Liver (tissue), 9 donors: ENCODE results near the gene LDAH. TPM values are rescaled to one million over a fixed set of nuclear protein-coding genes. Genes with fewer than 3 reads are reported as not detected.

ENCODE experiments used
- DNase-seq: peaks from one replicate; pipeline ENCODE4 v3.0.0-alpha.2; 2017; ENCODE audit warnings: low spot score
- H3K27ac ChIP-seq, 2 donors: one replicate each; pipeline ENCODE4 v1.7.0; 2013; ENCODE audit warnings: inconsistent platforms in 2 of 2, low read length in 2 of 2, control low read depth in 1 of 2, low read depth in 1 of 2, mild to moderate bottlenecking in 1 of 2
- H3K27me3 ChIP-seq, 4 donors: one replicate each; pipeline versions ENCODE4 v1.6.1 to v1.7.0; 2013; ENCODE audit warnings: low read length in 3 of 4, inconsistent platforms in 1 of 4, mild to moderate bottlenecking in 1 of 4, moderate library complexity in 1 of 4; ENCODE audit not compliant: control insufficient read depth in 4 of 4, insufficient read depth in 4 of 4
- H3K36me3 ChIP-seq, 4 donors: one replicate each; pipeline versions ENCODE4 v1.6.1 to v1.7.0; 2013; ENCODE audit warnings: low read length in 3 of 4, mild to moderate bottlenecking in 3 of 4, low read depth in 1 of 4, moderate library complexity in 1 of 4; ENCODE audit not compliant: control insufficient read depth in 4 of 4, insufficient read depth in 3 of 4
- H3K4me1 ChIP-seq, 4 donors: one replicate each; pipeline versions ENCODE4 v1.6.1 to v1.7.0; 2013; ENCODE audit warnings: low read length in 3 of 4, mild to moderate bottlenecking in 3 of 4, moderate library complexity in 1 of 4; ENCODE audit not compliant: control insufficient read depth in 4 of 4, insufficient read depth in 4 of 4
- H3K4me3 ChIP-seq, 3 donors: one replicate each; pipeline versions ENCODE4 v1.6.1 to v1.7.0; 2013; ENCODE audit warnings: low read length in 3 of 3, control low read depth in 1 of 3, low read depth in 1 of 3, mild to moderate bottlenecking in 1 of 3
- H3K9ac ChIP-seq, 2 donors: one replicate each; pipeline ENCODE4 v1.7.0; 2013; ENCODE audit warnings: low read length in 2 of 2, mild to moderate bottlenecking in 2 of 2, moderate library complexity in 2 of 2, control low read depth in 1 of 2, low read depth in 1 of 2
- H3K9me3 ChIP-seq, 4 donors: one replicate each; pipeline versions ENCODE4 v1.6.1 to v1.7.0; 2013; ENCODE audit warnings: low read length in 3 of 4; ENCODE audit not compliant: control insufficient read depth in 4 of 4
- EGR1 ChIP-seq, 2 donors: IDR thresholded peaks; 2 replicates each; pipeline ENCODE4 v1.6.1; 2016 to 2018; ENCODE audit warnings: antibody characterized with exemption in 2 of 2, low read depth in 2 of 2
- FOXA1 ChIP-seq: IDR thresholded peaks from 2 replicates; pipeline ENCODE4 v1.6.1; 2016; ENCODE audit warnings: antibody characterized with exemption
- FOXA2 ChIP-seq: IDR thresholded peaks from 2 replicates; pipeline ENCODE4 v1.6.1; 2016; ENCODE audit warnings: antibody characterized with exemption
- GABPA ChIP-seq, 2 donors: IDR thresholded peaks in 1 of 2; conservative IDR thresholded peaks in 1 of 2; 2 replicates each; pipeline ENCODE4 v1.6.1; 2016; ENCODE audit warnings: antibody characterized with exemption in 2 of 2, mild to moderate bottlenecking in 1 of 2, moderate library complexity in 1 of 2
- HNF4A ChIP-seq, 2 donors: conservative IDR thresholded peaks; 2 replicates each; pipeline ENCODE4 v1.6.1; 2016; ENCODE audit warnings: antibody characterized with exemption in 2 of 2, mild to moderate bottlenecking in 2 of 2
- HNF4G ChIP-seq: IDR thresholded peaks from 2 replicates; pipeline ENCODE4 v1.6.1; 2016; ENCODE audit warnings: antibody characterized with exemption
- JUND ChIP-seq, 2 donors: IDR thresholded peaks; 2 replicates each; pipeline ENCODE4 v1.6.1; 2016; ENCODE audit warnings: antibody characterized with exemption in 2 of 2
- MAX ChIP-seq: IDR thresholded peaks from 2 replicates; pipeline ENCODE4 v1.6.1; 2016; ENCODE audit warnings: antibody characterized with exemption
- NR2F2 ChIP-seq: IDR thresholded peaks from 2 replicates; pipeline ENCODE4 v1.6.1; 2016; ENCODE audit warnings: antibody characterized with exemption
- RAD21 ChIP-seq, 2 donors: IDR thresholded peaks; 2 replicates each; pipeline ENCODE4 v1.6.1; 2016; ENCODE audit warnings: antibody characterized with exemption in 2 of 2, mild to moderate bottlenecking in 2 of 2
- REST ChIP-seq: IDR thresholded peaks from 2 replicates; pipeline ENCODE4 v1.6.1; 2016; ENCODE audit warnings: antibody characterized with exemption, mild to moderate bottlenecking
- RXRA ChIP-seq, 2 donors: IDR thresholded peaks; 2 replicates each; pipeline ENCODE4 v1.6.1; 2017 to 2018; ENCODE audit warnings: antibody characterized with exemption in 2 of 2, mild to moderate bottlenecking in 1 of 2
- SP1 ChIP-seq: IDR thresholded peaks from 2 replicates; pipeline ENCODE4 v1.6.1; 2018; ENCODE audit warnings: antibody characterized with exemption, mild to moderate bottlenecking
- TAF1 ChIP-seq: conservative IDR thresholded peaks from 2 replicates; pipeline ENCODE4 v1.6.1; 2016; ENCODE audit warnings: antibody characterized with exemption, mild to moderate bottlenecking
- YY1 ChIP-seq: IDR thresholded peaks from 2 replicates; pipeline ENCODE4 v1.6.1; 2016; ENCODE audit warnings: antibody characterized with exemption, mild to moderate bottlenecking
- ZBTB33 ChIP-seq: IDR thresholded peaks from 2 replicates; pipeline ENCODE4 v1.6.1; 2016; ENCODE audit warnings: antibody characterized with exemption
- WGBS: extraction: QIAGEN DNeasy Blood & Tissue Kit; methylation state at CpG from one replicate; pipeline ENCODE4 v1.1.7; 2013; 5-methylcytosine and 5-hydroxymethylcytosine counted together
- polyA plus RNA-seq, 2 donors: library from polyadenylated mRNA; stranded (reverse) in 1 of 2; unstranded in 1 of 2; fragments of 200-250 nt in 1 of 2; fragments of >200 nt in 1 of 2; fragmentation: Nextera tagmentation in 1 of 2; extraction: Ambion mirVana in 1 of 2; gene quantifications; one replicate each; pipeline versions ENCODE4 v1.2.1 to v1.2.3, GENCODE V29; 2013 to 2015
- total RNA-seq, 2 donors: library from RNA; depleted of rRNA; stranded (reverse); fragments of >200 nt; gene quantifications; one replicate each; pipeline ENCODE4 v1.2.3, GENCODE V29; 2014
- TF ChIP-seq, protein P1 (sequence below): fragments of 150-350 bp; IDR thresholded peaks from 2 replicates; pipeline ENCODE4 v1.5.1; 2017; ENCODE audit warnings: improper control_type of control experiment, low read depth, low read length; ENCODE audit not compliant: missing input control
- TF ChIP-seq, protein P2 (sequence below): IDR thresholded peaks from 2 replicates; pipeline ENCODE4 v1.6.1; 2016; ENCODE audit warnings: antibody characterized with exemption
- donor health status: healthy.
- donor health status: healthy.
- donor health status: healthy.
- donor health status: healthy.
- donor health status: healthy.

LDAH gene
- total and polyA plus RNA-seq, 4 donors, result 5.8 to 17.7 (median 9.7) TPM

- Histone ChIP-seq H3K4me3 (no peak overlapping the region), H3K9me3 (no peaks in the 10 kb centered on the region), H3K27me3 (no peaks in the 10 kb centered on the region), H3K9ac (no peak overlapping the region), H3K4me1 (no peaks in the 10 kb centered on the region), H3K36me3 (no peaks in the 10 kb centered on the region), H3K27ac (no peak overlapping the region)
- TF ChIP-seq REST (no peak), TAF1 (no peak), RAD21 (IDR thresholded peaks at IDR 0.05) (no peak), GABPA (IDR thresholded peaks at IDR 0.05 in 1 of 2, conservative IDR thresholded peaks at IDR 0.05 in 1 of 2) (no peak), SP1 (no peak), YY1 (no peak), NR2F2 (no peak), ZBTB33 (no peak), RXRA (IDR thresholded peaks at IDR 0.05) (no peak), MAX (no peak), EGR1 (IDR thresholded peaks at IDR 0.05; ENCODE audit: low read depth in 2 of 2) (no peak), HNF4G (no peak), FOXA1 (no peak), FOXA2 (no peak), JUND (IDR thresholded peaks at IDR 0.05) (no peak), HNF4A (conservative IDR thresholded peaks at IDR 0.05) (no peak)
- TF ChIP-seq, protein P1, sequence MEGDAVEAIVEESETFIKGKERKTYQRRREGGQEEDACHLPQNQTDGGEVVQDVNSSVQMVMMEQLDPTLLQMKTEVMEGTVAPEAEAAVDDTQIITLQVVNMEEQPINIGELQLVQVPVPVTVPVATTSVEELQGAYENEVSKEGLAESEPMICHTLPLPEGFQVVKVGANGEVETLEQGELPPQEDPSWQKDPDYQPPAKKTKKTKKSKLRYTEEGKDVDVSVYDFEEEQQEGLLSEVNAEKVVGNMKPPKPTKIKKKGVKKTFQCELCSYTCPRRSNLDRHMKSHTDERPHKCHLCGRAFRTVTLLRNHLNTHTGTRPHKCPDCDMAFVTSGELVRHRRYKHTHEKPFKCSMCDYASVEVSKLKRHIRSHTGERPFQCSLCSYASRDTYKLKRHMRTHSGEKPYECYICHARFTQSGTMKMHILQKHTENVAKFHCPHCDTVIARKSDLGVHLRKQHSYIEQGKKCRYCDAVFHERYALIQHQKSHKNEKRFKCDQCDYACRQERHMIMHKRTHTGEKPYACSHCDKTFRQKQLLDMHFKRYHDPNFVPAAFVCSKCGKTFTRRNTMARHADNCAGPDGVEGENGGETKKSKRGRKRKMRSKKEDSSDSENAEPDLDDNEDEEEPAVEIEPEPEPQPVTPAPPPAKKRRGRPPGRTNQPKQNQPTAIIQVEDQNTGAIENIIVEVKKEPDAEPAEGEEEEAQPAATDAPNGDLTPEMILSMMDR, result no peak
- TF ChIP-seq, protein P2, sequence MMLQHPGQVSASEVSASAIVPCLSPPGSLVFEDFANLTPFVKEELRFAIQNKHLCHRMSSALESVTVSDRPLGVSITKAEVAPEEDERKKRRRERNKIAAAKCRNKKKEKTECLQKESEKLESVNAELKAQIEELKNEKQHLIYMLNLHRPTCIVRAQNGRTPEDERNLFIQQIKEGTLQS, result no peak
- no peak for DNase-seq
- WGBS, result 98% methylated on average over 1 of the region's 1 CpG
Measured at GRCh38 chr2:20815216-20815615, 7.7 kb downstream of the LDAH start.
